GM06990 (cell line): ENCODE measurements around the gene OR8G1.

Experiments
- DNase-seq: peaks from one replicate; pipeline ENCODE4 v3.0.0-alpha.2; 2011; ENCODE audit not compliant: insufficient read length; ENCODE audit errors: extremely low read depth
- H3K27me3 ChIP-seq: replicated peaks from 2 replicates; pipeline ENCODE4 v1.6.0; 2011; ENCODE audit warnings: low read length; ENCODE audit not compliant: control insufficient read depth, insufficient read depth
- H3K36me3 ChIP-seq: 2 replicates; pipeline ENCODE4 v1.5.1; 2011; ENCODE audit warnings: low read length; ENCODE audit not compliant: control insufficient read depth, insufficient read depth
- H3K4me3 ChIP-seq: replicated peaks from 2 replicates; pipeline ENCODE4 v1.5.1; 2011; ENCODE audit warnings: low read depth, mild to moderate bottlenecking, control low read depth, low read length
- TF ChIP-seq, protein P1 (sequence below): IDR thresholded peaks from 2 replicates; pipeline ENCODE4 v1.5.1; 2011; ENCODE audit warnings: low read length, control low read depth, mild to moderate bottlenecking, inconsistent platforms; ENCODE audit not compliant: insufficient read depth, poor library complexity, severe bottlenecking

OR8G1 gene

DNA sequence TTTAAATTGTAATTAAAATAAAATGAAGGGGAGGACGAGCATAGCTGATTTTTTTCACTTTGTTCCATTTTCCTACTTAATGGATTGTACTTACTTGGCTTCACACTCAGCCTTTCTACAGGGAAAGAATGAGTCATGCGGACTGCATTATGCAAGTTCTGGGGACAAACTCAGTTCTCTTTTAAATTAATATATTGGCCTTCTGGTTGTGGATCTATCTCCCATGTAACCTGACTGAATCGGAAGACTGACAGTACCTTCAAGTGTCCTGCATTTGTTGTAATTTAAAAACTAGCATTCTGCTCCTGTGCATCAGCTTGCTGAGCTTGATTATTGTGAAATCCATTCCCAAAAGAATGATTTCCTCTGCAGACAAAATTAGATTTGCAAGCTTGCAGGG, 60.7 kb downstream of the OR8G1 start:
- no peak for DNase-seq
- TF ChIP-seq, protein P1, sequence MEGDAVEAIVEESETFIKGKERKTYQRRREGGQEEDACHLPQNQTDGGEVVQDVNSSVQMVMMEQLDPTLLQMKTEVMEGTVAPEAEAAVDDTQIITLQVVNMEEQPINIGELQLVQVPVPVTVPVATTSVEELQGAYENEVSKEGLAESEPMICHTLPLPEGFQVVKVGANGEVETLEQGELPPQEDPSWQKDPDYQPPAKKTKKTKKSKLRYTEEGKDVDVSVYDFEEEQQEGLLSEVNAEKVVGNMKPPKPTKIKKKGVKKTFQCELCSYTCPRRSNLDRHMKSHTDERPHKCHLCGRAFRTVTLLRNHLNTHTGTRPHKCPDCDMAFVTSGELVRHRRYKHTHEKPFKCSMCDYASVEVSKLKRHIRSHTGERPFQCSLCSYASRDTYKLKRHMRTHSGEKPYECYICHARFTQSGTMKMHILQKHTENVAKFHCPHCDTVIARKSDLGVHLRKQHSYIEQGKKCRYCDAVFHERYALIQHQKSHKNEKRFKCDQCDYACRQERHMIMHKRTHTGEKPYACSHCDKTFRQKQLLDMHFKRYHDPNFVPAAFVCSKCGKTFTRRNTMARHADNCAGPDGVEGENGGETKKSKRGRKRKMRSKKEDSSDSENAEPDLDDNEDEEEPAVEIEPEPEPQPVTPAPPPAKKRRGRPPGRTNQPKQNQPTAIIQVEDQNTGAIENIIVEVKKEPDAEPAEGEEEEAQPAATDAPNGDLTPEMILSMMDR, result no peak
- no peak overlapping the region for H3K4me3 ChIP-seq
- H3K27me3 ChIP-seq, result no peaks in the 10 kb centered on the region; the same call in 1 of the 2 replicates
- H3K36me3 ChIP-seq, result no peaks in the 10 kb centered on the region

DNA sequence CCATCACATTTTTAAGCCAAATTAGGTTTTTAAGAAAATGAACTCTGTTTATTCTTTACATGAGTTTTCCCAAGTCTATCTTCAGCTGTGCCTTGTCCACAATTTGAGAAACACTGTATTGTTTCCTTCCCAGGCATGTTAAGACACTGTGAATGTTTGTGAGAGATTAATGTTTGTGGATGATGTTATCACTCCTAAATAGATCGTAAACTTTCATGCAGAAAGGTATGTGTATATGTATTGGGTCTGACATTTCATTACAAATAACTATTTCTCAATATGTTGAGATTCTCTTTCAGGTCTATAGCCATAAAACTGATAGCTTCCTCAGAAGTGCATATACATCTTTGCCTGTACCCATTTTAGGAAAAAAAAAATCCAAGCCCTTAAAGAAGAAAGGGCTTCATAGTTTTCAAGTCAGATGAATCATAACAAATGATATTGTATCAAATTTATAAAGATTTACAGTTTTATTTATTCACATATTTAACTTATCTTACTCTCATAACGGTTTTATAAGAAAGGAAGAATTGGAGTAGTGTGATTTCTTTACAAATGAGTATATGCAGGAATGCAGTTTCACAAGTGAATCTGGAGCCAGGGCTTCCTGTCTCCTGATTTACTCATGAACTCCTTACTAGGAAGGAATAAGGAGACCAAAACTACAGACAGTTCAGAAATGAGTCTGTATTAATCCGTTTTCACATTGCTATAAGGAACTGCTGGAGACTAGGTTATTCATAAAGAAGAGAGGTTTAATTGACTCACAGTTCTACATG, 61.6 kb downstream of the OR8G1 start:
- no peaks in the 10 kb centered on the region; the same call in 1 of the 2 replicates for H3K27me3 ChIP-seq
- TF ChIP-seq, protein P1, result no peak
- no peak overlapping the region for H3K4me3 ChIP-seq
- no peaks in the 10 kb centered on the region for H3K36me3 ChIP-seq
- DNase-seq, result no peak
